ENCODE data around the gene TMEM150B.
A peak's percentile ranks its signal among the peaks of the same experiment; 100 is the strongest.

TMEM150B gene

DNA sequence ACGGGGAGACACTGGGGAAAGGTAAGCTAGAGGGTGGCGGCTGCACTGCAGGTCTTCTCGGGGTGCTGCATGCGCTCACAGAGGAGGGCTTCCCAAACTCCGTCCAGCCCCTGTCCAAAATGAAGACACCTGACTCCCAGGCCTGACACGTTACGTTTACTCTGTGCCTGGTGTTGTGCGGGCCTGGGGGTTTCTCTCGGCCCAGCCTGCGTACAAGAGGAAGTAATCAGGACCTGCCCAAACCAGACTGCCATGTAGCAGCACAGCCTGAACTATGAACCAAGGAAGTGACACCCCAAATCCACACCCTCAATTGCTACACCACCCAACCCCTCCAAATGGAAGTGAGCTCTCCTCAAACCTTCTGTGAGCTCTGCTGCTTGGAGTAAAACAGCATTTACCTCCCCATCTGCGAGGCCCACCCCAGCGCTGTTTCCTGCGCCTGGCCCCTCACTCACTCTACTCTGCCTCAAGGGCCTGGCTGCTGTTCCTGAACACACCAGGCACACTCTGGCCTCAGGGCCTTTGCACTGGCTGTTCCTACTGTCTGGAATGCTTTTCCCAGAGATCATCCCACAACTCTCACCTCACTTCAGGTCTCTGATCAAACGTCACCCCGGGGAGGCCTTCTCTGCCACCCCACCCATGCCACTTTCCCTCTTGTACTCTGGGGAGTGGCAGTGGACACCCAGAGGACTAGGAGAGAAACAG, 48.3 kb downstream of the TMEM150B start:
- no peak for DNase-seq (ENCODE audit: low spot score)

DNA sequence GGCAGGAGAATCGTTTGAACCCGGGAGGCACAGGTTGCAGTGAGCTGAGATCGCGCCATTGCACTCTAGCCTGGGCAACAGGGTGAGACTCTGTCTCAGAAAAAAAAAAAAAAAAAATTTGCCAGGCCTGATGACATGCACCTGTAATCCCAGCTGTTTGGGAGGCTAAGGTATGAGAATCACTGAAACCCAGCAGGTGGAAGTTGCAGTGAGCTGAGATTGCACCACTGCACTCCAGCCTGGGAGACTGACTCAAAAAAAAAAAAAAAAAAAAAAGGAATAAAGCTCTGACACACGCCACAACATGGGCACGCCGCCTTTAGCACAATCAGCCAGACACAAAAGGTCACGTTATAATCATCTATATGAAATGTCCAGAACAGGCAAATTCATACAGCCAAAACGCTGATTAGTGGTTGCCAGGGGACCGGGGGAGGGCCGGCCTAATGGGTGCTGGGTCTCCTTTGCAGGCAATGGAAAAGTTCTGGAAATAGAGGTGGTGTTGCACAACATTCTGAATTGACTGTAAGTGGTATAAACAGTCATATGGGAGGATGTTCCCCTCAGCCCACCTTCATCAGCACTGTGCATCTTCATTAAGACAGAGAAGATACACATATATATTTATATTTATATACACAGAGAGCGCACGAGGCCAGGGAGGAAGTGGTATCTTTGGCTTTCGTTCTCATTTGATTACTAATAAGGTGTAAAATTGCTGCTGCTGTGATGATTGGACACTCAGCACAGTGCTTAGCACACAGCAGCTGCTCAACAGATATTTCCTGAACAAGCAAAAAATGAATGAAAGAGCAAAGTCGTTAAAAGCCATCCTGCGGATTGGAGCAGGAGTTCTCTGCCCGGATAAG, 49.1 kb downstream of the TMEM150B start:
- peak; percentile 39 for DNase-seq (ENCODE audit: low spot score)

DNA sequence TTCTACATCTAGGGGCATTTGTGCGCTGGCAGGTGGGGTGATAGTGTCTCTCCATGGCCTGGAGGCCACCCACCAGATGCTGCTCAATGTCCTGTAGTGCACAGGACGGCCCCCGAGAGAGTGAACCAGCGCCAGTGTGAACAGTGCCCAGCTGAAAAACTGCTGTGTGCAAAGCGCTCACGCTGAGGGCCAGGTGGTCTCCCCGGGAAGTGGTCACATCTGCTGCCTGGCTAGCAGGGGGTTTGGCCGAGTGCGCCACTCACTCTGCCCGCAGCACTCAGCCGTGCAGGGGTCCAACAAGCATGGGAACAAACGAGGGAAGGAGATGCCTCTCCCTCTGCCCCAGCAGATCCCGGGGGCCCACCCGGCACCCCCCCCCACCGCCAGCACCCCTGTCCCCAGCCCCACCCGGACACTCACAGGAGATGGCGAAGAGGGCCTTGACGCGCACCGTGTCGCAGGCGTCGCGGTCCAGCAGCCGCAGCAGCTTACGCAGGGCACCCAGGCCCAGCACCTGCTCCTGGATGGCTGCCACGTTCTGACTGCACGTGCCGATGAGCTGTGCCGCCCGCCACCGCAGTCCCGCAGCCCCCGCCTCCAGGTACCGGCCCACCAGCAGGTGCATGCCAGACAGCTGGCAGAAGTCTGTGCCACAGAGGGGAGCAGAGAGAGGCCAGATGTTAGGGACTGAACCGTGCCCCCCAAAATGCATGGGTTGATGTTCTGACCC, 51.0 kb downstream of the TMEM150B start:
- no peak for DNase-seq (ENCODE audit: low spot score)

DNA sequence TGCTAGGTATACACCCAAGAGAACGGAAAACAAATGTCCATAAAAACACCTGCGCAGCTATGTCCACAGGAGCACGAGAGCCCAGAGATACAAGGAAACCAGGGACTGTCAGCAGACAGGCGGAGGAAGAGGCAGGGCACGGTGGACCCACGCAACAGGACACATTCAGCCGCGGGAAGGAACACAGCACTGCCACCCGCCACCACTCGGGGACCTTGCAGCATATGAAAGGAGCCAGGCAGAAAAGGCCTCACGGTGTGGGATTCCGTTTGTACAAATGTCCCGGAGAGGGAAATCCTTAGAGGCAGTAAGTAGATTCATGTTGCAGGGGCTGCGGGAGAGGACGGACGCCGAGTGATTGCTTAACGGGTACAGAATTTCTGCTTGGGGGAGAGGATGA, 53.0 kb downstream of the TMEM150B start:
- DNase-seq (ENCODE audit: low spot score), result no peak

DNA sequence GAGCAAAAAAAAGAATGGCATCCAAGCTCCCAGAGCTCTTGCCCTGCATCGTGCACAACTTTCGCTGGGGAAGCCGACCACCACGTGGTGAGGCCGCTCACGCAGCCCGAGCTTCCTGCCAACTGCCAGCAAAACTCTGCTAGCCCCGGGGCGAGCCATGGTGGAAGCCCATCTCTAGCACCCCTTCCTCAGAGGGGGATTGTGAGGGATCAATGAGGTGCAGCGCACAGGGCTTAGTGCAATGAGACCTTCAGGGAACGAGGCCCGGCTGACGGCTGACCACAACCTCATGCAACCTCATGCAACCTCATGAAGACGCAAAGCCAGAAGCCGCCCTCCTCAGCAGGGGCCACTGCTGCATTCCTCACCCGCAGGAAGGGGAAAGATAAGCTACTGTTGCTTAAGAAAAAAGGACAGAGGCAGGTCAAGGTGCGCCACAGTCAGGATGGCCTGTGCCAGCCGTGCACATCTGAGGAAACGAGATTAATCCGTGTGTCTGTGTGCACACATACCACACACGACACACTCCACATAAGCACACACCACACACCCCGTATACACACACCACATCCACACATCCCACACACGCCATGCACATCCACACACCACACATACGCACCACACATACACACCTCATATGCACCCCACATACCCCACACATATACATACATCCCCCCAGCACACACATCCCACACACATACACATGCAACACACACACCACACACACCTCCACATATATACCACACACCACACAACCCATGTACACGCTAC, 54.8 kb downstream of the TMEM150B start:
- no peak for DNase-seq (ENCODE audit: low spot score)

DNA sequence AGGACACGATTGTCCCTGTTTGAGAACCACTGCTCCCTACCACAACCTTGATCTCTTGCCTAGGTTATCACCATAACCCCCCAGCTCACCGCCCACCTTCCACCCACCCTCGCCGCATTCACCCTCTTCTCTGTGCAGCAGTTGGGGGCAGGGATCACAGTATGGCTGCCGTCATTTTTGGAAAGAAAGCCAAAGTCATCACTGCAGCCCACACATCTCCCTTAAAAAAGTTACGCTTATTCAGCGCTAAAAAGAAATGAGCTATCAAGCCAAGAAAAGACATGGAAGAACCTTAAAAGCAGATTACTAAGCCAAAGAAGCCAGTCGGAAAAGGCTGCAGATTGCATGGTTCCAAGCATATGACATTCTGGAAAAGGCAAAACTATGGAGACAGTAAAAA, 55.8 kb downstream of the TMEM150B start:
- no peak for DNase-seq (ENCODE audit: low spot score)

DNA sequence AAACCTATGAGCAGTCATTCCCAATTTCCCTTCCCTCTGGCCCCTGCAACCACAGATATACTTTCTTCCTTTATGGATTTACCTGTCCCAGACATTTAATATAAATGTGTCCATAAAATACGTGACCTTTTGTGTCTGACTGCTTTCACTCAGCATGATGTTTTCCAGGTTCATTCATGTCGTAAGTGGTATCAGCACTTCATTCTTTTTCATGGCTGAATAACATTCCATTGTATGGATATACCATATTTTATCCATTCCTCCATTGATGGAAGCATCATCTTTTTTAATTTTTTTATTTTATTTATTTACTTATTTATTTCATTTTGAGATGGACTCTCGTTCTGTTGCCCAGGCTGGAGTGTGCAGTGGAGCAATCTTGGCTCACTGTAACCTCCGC, 58.3 kb downstream of the TMEM150B start:
- DNase-seq (ENCODE audit: low spot score), result no peak

DNA sequence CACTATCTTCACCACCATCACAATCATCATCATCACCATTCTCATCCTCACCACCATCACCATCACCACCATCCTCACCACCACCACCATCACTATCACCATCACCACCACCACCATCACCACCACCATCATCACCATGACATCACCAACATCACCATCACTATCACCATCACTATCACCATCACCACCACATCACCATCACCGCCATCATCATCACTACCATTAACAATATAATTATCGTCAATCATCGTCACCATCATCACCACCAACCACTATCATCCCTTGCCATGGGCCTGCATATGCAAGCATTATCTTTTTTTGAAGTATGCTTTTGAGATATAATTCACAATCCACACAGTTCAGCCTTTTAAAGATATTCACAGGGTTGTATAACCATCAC, 58.7 kb downstream of the TMEM150B start:
- no peak for DNase-seq (ENCODE audit: low spot score)

DNA sequence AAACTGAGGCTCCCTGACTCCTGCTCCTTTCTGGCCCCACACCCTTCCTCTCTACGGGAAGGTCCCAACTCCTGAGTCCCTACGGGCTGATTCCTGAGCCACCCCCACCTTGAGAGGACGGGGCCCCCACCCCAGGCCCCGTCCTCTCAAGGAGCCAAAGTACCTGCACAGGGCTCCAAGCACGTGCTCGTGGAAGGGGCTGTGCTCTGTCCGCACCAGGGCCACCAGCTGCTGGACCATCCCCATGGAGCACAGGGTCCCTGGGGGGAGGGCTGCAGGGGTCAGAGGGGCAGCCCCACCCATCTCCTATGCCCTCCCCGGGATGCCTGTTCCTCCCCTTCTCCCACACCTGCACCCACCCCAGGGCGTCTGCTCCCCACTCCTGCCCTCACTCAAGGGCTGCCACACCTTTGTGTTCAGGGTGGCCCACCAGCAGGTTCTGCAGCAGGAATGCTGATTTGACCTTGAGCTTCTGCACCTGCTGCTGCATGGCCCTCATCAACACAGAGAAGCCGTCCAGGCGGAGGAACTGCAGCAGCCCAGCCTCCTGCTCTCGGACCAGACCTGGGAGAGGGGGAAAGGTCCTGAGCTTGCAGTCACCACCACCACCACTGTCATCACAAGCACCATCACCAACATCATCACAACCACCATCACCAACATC, 59.3 kb downstream of the TMEM150B start:
- no peak for DNase-seq (ENCODE audit: low spot score)

DNA sequence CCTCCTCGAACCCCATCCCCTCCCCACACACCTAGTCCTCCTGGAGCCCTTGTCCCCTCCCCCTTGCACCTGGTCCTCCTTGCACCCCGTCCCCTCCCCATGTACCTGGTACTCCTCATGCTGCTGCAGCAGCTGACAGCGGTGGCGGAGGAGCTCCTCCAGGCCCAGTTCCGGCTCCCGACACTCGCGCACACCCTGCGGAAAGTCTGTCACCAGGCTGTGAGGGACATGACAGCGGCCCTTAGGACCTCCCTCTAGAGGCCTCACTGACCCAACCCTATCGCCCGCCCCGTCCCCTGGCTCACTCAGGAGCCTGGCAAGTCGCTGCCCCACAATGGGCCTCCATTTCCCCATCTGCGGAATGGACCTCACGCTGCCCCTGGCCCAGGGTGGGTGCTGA, 60.0 kb downstream of the TMEM150B start:
- no peak for DNase-seq (ENCODE audit: low spot score)

DNA sequence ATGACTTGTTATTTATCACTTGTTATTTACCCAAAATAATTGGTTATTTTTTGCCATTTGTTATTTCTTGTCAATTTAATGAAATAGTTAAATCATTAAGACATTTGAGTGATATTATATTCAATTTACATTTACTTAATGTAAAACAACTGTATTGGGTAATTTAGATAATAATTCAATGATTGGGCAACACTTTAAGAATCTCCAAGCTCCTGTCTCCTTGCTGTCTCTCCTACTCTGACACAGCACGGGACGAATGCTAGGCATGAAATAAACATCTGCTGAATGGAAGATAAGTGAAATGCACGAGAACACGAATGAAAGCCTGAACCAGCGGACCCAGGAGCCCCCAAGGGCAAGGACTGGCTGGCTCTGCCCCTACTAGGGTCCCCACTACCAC, 60.6 kb downstream of the TMEM150B start:
- no peak for DNase-seq (ENCODE audit: low spot score)

Measured in CD4-positive, alpha-beta T cell treated with Interleukin-15 for 4 hours (primary cell).